IPS-20b (cell line): ENCODE data around the gene C17orf113.

Source experiments
- H3K27ac ChIP-seq: one replicate; pipeline ENCODE4 v1.5.1; 2013; ENCODE audit warnings: low read length
- H3K27me3 ChIP-seq: 2 replicates; pipeline ENCODE4 v1.6.1; 2013; ENCODE audit warnings: mild to moderate bottlenecking, low read length, inconsistent platforms; ENCODE audit not compliant: insufficient read depth
- H3K36me3 ChIP-seq: 2 replicates; pipeline ENCODE4 v1.6.1; 2013; ENCODE audit warnings: low read depth, mild to moderate bottlenecking, inconsistent platforms, low read length, moderate library complexity; ENCODE audit not compliant: insufficient read depth
- H3K4me1 ChIP-seq: 2 replicates; pipeline ENCODE4 v1.6.1; 2013; ENCODE audit warnings: mild to moderate bottlenecking, control low read depth, inconsistent platforms, low read length, moderate library complexity; ENCODE audit not compliant: insufficient read depth
- H3K4me3 ChIP-seq: 2 replicates; pipeline ENCODE4 v1.5.1; 2013; ENCODE audit warnings: mild to moderate bottlenecking, low read length, inconsistent platforms
- H3K9ac ChIP-seq: 2 replicates; pipeline ENCODE4 v1.6.1; 2013; ENCODE audit warnings: low read depth, mild to moderate bottlenecking, inconsistent platforms, low read length, moderate library complexity
- H3K9me3 ChIP-seq: 2 replicates; pipeline ENCODE4 v1.6.1; 2013; ENCODE audit warnings: mild to moderate bottlenecking, low read depth, low read length, inconsistent platforms; ENCODE audit not compliant: insufficient read depth

Gene C17orf113

DNA sequence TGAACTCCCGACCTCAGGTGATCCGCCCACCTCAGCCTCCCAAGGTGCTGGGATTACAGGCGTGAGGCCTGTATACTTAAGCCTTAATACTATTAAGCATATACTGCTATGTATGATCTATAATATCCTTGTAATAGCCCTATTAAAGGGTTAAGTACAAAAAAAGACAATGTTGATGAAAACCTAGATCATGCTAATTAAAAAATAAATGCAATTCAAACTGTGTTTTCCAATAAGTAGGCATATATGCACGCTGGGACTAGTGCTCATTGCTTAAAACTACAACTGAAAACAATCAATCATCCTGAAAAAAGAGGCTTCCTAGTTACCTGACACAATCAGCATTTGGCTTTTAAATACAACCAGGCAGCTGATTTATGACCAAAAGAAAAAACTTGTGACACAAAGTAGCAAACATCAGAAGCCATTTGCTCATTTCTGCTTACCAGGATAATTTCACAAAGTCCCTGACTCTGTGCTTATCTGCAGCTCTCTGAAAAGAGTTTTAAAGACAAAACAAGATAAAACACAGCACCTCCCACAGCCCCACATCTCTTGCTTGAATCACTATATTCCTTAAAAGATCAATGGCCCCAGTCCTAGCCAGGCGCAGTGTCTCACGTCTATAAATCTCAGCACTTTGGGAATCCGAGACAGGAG is 36.8 kb upstream of the C17orf113 start:
- H3K9ac ChIP-seq, result no peak overlapping the region
- no peaks in the 10 kb centered on the region for H3K36me3 ChIP-seq
- no peak overlapping the region for H3K27ac ChIP-seq

DNA sequence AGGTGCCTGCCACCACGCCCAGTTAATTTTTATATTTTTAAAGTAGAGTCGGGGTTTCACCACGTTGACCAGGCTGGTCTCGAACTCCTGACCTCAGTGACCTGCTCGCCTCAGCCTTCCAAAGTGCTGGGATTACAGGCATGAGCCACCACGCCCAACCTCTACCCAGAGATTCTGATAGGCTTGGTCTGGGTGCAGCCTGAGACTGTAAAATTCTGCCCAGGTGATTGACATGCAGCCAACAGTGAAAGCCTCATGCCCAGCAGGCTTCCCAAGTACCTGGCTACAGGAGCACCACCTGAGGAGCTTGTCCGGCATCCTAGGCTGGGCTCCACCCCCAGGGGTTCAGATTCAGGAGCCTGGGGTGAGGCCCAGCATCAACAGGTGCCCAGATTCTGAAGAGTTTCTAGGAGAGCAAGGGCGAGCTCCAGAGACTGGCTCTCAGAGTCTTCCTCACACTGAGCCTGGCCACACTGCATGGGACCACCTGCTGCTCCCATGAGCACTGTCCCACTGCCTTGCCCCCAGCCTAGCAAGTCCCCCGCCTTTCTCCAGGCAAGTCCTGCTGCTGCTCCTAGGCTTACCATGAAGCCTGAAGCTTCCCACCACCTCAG is 31.2 kb upstream of the C17orf113 start:
- no peak overlapping the region for H3K9ac ChIP-seq
- H3K4me1 ChIP-seq, result no peaks in the 10 kb centered on the region
- H3K27me3 ChIP-seq, result no peaks in the 10 kb centered on the region
- no peaks in the 10 kb centered on the region for H3K36me3 ChIP-seq
- no peak overlapping the region for H3K4me3 ChIP-seq
- H3K27ac ChIP-seq, result no peak overlapping the region
- no peaks in the 10 kb centered on the region for H3K9me3 ChIP-seq

More for the DNA sequence above, 36.8 kb upstream of the C17orf113 start:
- H3K4me1 ChIP-seq, result no peaks in the 10 kb centered on the region
- no peaks in the 10 kb centered on the region for H3K27me3 ChIP-seq
- no peaks in the 10 kb centered on the region for H3K9me3 ChIP-seq
- H3K4me3 ChIP-seq, result no peak overlapping the region

DNA sequence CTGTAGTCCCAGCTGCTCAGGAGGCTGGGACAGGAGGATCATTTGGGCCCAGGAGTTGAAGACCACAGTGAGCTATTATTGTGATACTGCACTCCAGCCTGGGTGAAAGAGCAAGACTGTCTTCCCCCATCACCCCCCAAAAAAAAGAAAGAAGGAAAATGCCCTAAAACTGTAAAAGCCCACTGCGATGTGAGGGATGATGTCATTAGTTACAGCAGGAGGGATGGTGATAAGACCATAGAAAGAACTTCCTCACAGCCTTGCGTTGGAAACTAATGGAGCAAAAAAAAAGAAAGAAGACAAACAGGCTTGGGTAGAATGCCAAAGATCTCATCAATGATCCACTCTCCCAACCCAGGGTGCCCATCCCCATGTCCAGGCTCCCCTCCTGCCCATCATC is 29.1 kb upstream of the C17orf113 start:
- Histone ChIP-seq H3K27me3 (no peaks in the 10 kb centered on the region), H3K27ac (no peak overlapping the region), H3K9ac (no peak overlapping the region), H3K9me3 (no peaks in the 10 kb centered on the region), H3K4me3 (no peak overlapping the region), H3K36me3 (no peaks in the 10 kb centered on the region), H3K4me1 (no peaks in the 10 kb centered on the region)

DNA sequence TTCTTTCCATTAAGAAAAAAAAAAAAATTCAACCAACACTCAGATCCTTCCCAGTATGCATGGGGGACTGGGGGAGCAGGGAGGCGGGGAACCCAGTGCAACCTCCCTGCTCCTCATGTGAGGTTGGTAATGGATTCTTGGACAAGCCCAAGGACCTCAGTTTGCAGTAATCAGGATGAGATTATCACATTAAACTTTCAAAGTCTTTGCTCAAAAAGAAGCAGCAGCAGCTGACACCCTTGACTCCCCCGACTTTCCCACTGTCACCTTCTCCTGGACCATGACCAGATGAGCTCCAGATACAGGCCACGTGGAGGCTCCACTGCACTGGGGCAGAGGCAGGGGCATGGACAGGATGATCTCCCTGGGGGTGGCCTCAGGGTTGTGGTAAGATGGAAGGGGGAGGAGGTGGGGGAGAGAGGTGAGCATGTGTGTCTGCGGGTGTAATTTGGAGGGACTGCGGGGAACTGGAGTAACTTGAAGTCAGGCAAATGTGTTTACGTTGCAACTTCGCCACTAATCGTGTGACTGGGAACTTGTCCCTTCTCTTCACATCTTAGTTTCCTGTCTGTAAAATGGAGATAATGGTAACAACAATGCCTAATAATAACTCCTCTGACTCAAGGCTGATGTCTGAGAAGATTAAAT is 28.1 kb upstream of the C17orf113 start:
- H3K36me3 ChIP-seq, result no peaks in the 10 kb centered on the region
- H3K4me3 ChIP-seq, result no peak overlapping the region
- H3K9me3 ChIP-seq, result no peaks in the 10 kb centered on the region
- no peaks in the 10 kb centered on the region for H3K4me1 ChIP-seq
- peaks cover under 1% of the 10 kb centered on the region; the same call in 1 of the 2 replicates for H3K27me3 ChIP-seq
- H3K9ac ChIP-seq, result no peak overlapping the region
- no peak overlapping the region for H3K27ac ChIP-seq

DNA sequence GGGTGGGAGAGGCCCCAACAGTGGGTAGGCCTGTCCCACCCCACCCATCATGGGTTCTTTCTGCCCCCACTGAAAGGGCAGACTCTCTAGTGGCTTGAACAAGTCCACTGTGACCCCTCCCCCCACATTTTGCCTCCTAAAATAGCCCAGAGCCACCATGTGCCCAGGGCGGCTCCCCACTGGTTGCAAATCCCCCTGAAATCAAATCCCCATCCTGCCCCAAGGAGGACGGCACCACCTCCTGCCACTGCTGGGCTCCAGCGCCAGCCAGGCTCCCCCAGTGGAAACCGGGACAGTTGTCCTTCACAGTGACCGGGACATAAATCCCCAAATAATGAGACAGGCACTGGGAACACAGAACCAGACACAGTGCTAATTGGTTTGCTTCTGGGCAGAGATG is 27.4 kb upstream of the C17orf113 start:
- Histone ChIP-seq H3K4me3 (no peak overlapping the region), H3K9ac (no peak overlapping the region), H3K27me3 (peaks cover 8% of the 10 kb centered on the region), H3K36me3 (no peaks in the 10 kb centered on the region), H3K9me3 (no peaks in the 10 kb centered on the region), H3K27ac (no peak overlapping the region), H3K4me1 (no peaks in the 10 kb centered on the region)

DNA sequence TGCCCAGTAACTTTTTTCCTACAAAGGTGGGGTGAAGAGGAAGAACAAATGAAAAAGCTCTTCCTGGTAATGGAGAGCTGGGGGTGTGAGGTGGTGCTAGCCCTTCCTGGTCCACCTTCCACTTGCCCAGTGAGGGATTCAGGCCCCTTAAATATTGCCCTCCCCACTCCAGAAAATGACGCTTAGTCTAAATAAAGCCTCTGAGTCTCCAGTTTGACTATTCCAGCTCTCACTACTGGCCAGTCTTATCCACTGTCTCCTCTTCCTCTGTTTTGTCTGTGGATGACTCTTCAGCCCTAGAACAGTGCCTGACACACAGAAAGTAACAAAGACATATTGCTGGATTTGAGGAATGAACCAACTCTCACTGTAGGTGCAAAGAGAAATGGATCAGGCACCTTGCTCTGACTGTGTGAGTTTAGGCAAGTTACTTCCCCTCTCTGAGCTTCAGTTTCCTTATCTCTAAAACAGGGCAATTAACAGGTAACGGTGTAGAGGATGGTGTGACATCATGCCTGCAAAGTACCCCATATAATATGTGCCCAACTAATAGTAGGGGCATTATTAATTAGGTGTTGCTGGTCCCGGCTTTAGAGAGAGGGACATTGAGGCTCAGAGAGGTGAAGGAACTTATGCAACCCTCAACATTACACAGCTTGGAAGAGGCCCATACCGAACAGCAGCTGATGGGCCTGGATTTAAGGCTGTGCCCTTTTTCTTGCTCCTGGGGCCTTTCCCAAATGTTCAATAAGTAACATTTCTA is 26.6 kb upstream of the C17orf113 start:
- Histone ChIP-seq H3K9me3 (no peaks in the 10 kb centered on the region), H3K27ac (no peak overlapping the region), H3K4me3 (no peak overlapping the region), H3K27me3 (peaks cover 15% of the 10 kb centered on the region), H3K36me3 (no peaks in the 10 kb centered on the region), H3K4me1 (peaks cover under 1% of the 10 kb centered on the region; the same call in 1 of the 2 replicates), H3K9ac (no peak overlapping the region)

DNA sequence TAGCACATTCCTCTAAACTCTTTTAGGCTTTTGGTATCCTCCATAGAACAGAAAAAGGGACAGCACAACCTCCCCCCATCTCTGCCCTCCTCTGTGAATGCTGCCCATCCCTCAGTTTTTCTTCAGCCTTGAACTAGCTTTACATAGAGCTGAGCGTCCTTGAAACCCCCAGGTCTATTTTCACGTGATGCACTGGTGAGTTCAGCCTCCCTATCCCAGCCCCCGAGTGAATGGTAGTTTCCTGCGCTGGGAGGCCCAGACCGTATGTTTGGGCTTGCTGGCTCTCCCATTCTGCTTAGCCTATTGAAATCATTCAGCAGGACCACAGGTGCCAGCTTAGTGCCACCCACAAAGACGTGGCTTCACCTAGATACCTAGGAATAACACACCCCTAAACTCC is 25.4 kb upstream of the C17orf113 start:
- H3K27me3 ChIP-seq, result peaks cover 26% of the 10 kb centered on the region
- H3K9ac ChIP-seq, result no peak overlapping the region
- no peak overlapping the region for H3K27ac ChIP-seq
- H3K36me3 ChIP-seq, result no peaks in the 10 kb centered on the region
- H3K9me3 ChIP-seq, result no peaks in the 10 kb centered on the region
- H3K4me1 ChIP-seq, result peaks cover 5% of the 10 kb centered on the region; the same call in 1 of the 2 replicates
- H3K4me3 ChIP-seq, result no peak overlapping the region

DNA sequence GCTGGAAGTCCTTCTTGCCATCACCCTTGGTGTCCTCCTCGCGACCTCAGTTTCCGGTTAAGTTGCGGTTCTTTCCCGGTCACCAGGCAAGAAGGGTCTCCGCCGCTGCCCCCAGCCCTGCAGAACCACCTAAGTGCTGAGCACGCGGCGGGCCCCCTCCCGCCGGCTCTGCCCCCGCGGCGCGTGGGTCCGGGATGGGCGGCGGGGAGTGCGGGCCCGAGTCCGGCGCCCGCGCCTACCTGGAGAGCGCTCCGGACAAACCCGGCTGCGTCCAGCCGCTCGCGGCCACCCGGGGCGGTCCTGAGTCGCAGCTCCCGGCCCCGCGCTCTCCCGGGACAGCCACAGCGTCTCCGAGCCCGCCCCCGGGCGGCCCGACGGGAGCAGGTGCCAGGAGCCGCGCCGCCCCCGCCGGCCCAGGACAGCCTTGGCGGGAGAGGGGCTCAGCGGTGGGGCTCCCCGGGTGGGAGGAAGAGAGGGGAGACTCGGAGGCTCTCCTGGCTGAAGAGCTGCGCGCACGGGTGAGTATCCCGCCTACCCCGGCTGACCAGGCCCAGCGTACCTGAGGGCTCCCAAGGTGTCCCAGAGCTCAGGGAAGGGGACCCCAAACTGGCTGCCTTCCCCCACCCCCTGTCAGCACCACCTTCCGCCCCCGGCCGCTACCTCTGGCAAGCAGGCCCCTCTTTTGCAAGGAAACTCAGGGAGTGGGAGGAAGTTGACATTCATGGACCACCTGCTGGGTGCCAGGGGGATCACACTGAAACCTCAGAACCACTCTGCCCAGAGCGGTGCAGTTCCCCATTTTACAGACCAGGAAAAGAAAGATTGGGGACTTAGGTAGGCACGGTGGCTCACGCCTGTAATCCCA is 22.2 kb upstream of the C17orf113 start:
- Histone ChIP-seq H3K27ac (no peak overlapping the region), H3K4me3 (peak overlapping the region; percentile 70), H3K9ac (no peak overlapping the region; the same call in 1 of the 2 replicates)

DNA sequence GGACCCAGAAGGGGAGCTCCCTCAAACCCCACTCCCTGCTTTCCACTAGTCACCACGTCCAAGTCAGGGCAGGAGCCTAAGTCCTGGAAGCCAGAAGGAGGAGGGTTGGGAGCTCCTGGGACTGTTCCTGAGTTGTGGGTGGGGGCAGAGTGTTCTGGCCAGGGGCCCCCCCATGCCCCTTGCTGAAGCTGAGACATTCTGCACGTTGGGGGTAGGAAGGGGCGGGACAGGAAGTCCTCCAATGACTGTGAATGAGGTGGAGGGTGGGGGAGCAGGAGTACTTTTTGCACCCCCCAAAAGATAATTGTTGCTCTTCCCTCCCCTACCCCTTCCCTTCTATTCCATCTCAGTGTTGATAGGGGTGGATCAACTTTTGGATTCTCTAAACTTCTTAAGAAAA is 21.4 kb upstream of the C17orf113 start:
- Histone ChIP-seq H3K9me3 (no peaks in the 10 kb centered on the region), H3K4me1 (peaks cover 5% of the 10 kb centered on the region; the same call in 1 of the 2 replicates), H3K27ac (no peak overlapping the region), H3K36me3 (no peaks in the 10 kb centered on the region), H3K27me3 (peaks cover 26% of the 10 kb centered on the region), H3K4me3 (peak overlapping the region; percentile 70), H3K9ac (no peak overlapping the region; the same call in 1 of the 2 replicates)

More for the DNA sequence above, 22.2 kb upstream of the C17orf113 start:
- Histone ChIP-seq H3K9me3 (no peaks in the 10 kb centered on the region), H3K27me3 (peaks cover 26% of the 10 kb centered on the region), H3K36me3 (no peaks in the 10 kb centered on the region), H3K4me1 (peaks cover 5% of the 10 kb centered on the region; the same call in 1 of the 2 replicates)

DNA sequence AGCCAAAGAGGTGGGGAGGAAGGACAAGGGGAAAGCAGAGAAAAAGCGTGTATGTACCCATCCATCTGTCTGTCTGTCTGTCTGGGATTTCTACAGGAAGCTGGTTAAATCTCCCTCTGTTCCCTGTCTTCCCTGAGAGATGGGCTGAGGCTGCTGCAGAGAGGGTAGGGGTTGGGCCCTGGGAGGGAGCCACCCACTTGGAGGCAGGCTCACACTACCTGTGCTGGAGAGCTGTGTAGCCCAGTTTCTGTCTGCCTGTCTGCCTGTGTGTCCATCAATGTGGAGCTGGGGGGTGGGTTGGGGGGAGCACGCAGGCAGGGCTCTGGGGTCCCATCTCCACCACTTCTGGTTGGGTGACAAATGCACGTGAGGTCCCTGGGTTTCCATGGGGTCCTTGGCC is 18.6 kb upstream of the C17orf113 start:
- no peak overlapping the region for H3K27ac ChIP-seq
- H3K9me3 ChIP-seq, result no peaks in the 10 kb centered on the region
- H3K9ac ChIP-seq, result no peak overlapping the region
- peaks cover 26% of the 10 kb centered on the region for H3K27me3 ChIP-seq
- H3K36me3 ChIP-seq, result no peaks in the 10 kb centered on the region
- H3K4me3 ChIP-seq, result no peak overlapping the region
- H3K4me1 ChIP-seq, result peaks cover 5% of the 10 kb centered on the region; the same call in 1 of the 2 replicates
